A673 (cell line): ENCODE data around the gene ABCD3. TPM values are rescaled to one million over a fixed set of nuclear protein-coding genes. Genes with fewer than 3 reads are reported as not detected.

Experiments used
- BruUV-seq: library from RNA; stranded (reverse); fragments of 400-500 nt; replicated peaks from 2 replicates; lab custom pipeline; 2021; lab: Mats Ljungman, UMichigan
- CTCF ChIA-PET: fragments of 300-600 bp; sonication (Branson Sonifier 250); formaldehyde crosslinking; loops from one replicate; lab custom pipeline; 2022; ENCODE audit warnings: antibody characterized with exemption; lab: Charles Lee
- POLR2A ChIA-PET: fragments of 300-600 bp; sonication (Branson Sonifier 250); formaldehyde crosslinking; loops from one replicate; lab custom pipeline; 2022; ENCODE audit warnings: antibody characterized with exemption; ENCODE audit not compliant: low non-redundant PET; lab: Charles Lee
- DNase-seq: peaks from one replicate; pipeline ENCODE4 v3.0.0-alpha.2; 2015; ENCODE audit warnings: low spot score
- H3K27ac ChIP-seq: fragments of 200-600 bp; sonication (generic); 2 replicates; pipeline ENCODE4 v1.5.1; 2016; ENCODE audit warnings: mixed run types, low read depth, mild to moderate bottlenecking, mixed read lengths, antibody characterized with exemption, low read length; ENCODE audit not compliant: poor library complexity, severe bottlenecking
- H3K27me3 ChIP-seq: fragments of 200-600 bp; sonication (generic); replicated peaks from 2 replicates; pipeline ENCODE4 v1.6.1; 2017; ENCODE audit warnings: mixed run types, low read depth, mild to moderate bottlenecking, mixed read lengths, antibody characterized with exemption, low read length; ENCODE audit not compliant: insufficient read depth, poor library complexity
- H3K36me3 ChIP-seq: fragments of 200-600 bp; sonication (generic); 2 replicates; pipeline ENCODE4 v1.6.1; 2016; ENCODE audit warnings: mixed run types, mild to moderate bottlenecking, mixed read lengths, antibody characterized with exemption, low read length; ENCODE audit not compliant: insufficient read depth, poor library complexity, severe bottlenecking
- H3K4me1 ChIP-seq: fragments of 200-600 bp; sonication (generic); 2 replicates; pipeline ENCODE4 v1.6.1; 2017; ENCODE audit warnings: mixed run types, mild to moderate bottlenecking, mixed read lengths, antibody characterized with exemption, low read length; ENCODE audit not compliant: insufficient read depth, poor library complexity, severe bottlenecking
- H3K4me3 ChIP-seq: fragments of 200-600 bp; sonication (generic); 2 replicates; pipeline ENCODE4 v1.5.1; 2016; ENCODE audit warnings: low read depth, mixed run types, mild to moderate bottlenecking, mixed read lengths, low read length; ENCODE audit not compliant: poor library complexity, severe bottlenecking
- H3K9me3 ChIP-seq: fragments of 200-600 bp; sonication (generic); 2 replicates; pipeline ENCODE4 v1.6.1; 2016; ENCODE audit warnings: mixed run types, low read depth, mild to moderate bottlenecking, mixed read lengths, antibody characterized with exemption, low read length; ENCODE audit not compliant: poor library complexity, severe bottlenecking
- CTCF ChIP-seq: fragments of 300-800, 200-600 bp; sonication (generic); conservative IDR thresholded peaks from 2 replicates; pipeline ENCODE4 v1.5.1; 2017; ENCODE audit warnings: low read depth, mild to moderate bottlenecking, antibody characterized with exemption, low read length, moderate library complexity, mixed read lengths
- EZH2 ChIP-seq: fragments of 200-600 bp; sonication (generic); IDR thresholded peaks from 2 replicates; pipeline ENCODE4 v1.6.1; 2017; ENCODE audit warnings: borderline replicate concordance, low read depth, mild to moderate bottlenecking, mixed read lengths, antibody characterized with exemption, low read length; ENCODE audit not compliant: poor library complexity, severe bottlenecking
- intact Hi-C: fragments of 100-400 bp; cut with micrococcal nuclease; formaldehyde crosslinking; loops from one replicate; pipeline ENCODE4 v1.10.0; 2022; ENCODE audit not compliant: unreplicated experiment
- total RNA-seq: library from RNA; stranded (reverse); gene quantifications from 2 replicates; pipeline ENCODE4 v1.2.3, GENCODE V29; 2021

Gene ABCD3
- total RNA-seq, 1 experiment from 2014 or later = 65.0 TPM

- H3K36me3 ChIP-seq = no peaks in the 10 kb centered on the region
- POLR2A ChIA-PET = interaction anchor here (0.5 to 0.6 kb wide), 2 partner anchors 10 to 15 kb away, joined by 3 read pairs; no protein-coding TSS in a partner anchor
These were observed 131.5 kb downstream of the ABCD3 start for GRCh38 chr1:94549706-94550105.

DNA sequence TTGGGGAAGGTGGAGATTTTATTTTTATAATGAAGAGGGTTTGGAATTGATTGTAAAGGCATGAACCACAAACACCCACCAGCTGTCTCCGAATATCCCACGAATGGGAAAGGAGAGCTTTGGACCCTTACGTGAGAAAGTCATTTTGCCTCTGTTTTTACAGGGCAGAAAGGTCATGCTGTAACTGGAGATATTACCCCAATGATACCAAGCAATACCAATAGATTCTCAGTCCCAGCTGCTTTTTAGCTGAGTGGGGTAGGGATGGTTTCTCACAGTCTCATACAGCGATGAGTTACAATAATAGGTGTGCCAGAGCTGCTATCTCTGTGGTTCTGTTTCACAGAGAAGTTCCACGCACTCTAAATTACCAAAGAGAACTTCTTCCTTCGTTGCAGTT lies 132.2 kb downstream of the ABCD3 start:
- Histone ChIP-seq H3K27me3 (no peaks in the 10 kb centered on the region), H3K27ac (no peak overlapping the region), H3K36me3 (no peaks in the 10 kb centered on the region), H3K4me1 (peaks cover 4% of the 10 kb centered on the region), H3K9me3 (no peaks in the 10 kb centered on the region), H3K4me3 (no peak overlapping the region)
- POLR2A ChIA-PET = no interaction called here
- CTCF ChIA-PET = no interaction called here
- TF ChIP-seq CTCF (no peak), EZH2 (no peak)
- no TSS peak for BruUV-seq
- no peak for DNase-seq
- intact Hi-C loops = no loop called here

More at GRCh38 chr1:94549706-94550105, 131.5 kb downstream of the ABCD3 start:
- Histone ChIP-seq H3K4me3 (no peak overlapping the region), H3K27me3 (no peaks in the 10 kb centered on the region), H3K27ac (no peak overlapping the region), H3K4me1 (peaks cover 4% of the 10 kb centered on the region), H3K9me3 (no peaks in the 10 kb centered on the region)
- no peak for TF ChIP-seq EZH2
- TF ChIP-seq CTCF = no peak
- CTCF ChIA-PET = no interaction called here
- no peak for DNase-seq
- no TSS peak for BruUV-seq
- intact Hi-C loops = no loop called here

DNA sequence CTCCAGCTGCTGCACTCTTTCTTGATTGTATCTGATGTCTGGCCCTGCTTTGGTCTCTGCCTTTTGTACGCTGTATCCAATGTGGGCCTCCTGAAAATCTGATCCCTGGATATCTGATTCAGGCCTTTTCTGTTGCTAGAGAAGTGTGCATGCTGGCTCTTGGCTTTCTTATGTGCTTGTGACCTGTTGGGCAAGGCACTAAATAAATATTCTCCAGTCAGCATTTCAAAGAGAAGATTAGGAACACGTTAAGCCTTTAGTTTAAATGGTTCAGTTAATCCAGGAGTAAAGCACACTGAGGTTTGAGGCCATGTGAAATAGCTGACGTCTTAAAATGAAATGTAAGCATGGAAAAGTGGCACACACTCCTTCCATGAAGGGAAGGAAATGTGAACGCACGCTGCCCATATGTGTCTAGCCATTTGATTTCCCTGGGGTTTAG lies 132.6 kb downstream of the ABCD3 start:
- DNase-seq = no peak
- Histone ChIP-seq H3K9me3 (no peaks in the 10 kb centered on the region), H3K4me3 (no peak overlapping the region), H3K27me3 (no peaks in the 10 kb centered on the region), H3K4me1 (peaks cover 4% of the 10 kb centered on the region), H3K36me3 (no peaks in the 10 kb centered on the region), H3K27ac (no peak overlapping the region)
- ChIA-PET POLR2A (no interaction called here), CTCF (no interaction called here)
- TF ChIP-seq CTCF (no peak), EZH2 (no peak)
- BruUV-seq = no TSS peak
- intact Hi-C loops = no loop called here
